ENCODE measurements around the gene UGT1A10. TPM values are rescaled to one million over a fixed set of nuclear protein-coding genes. Genes with fewer than 3 reads are reported as not detected.
"Not testable (repeated sequence)": the region's sequence is repeated elsewhere in the genome, so short reads cannot be mapped to it uniquely, and the experiment has no call there.

UGT1A10 gene
- total RNA-seq, 2 experiments from 2014 or later, result not detected

- Mint-ChIP-seq H3K27me3 (peaks cover 16% of the 10 kb centered on the region), H3K36me3 (no peaks in the 10 kb centered on the region), H3K27ac (no peak within 1 kb of the TSS), H3K9me3 (no peaks in the 10 kb centered on the region), H3K4me1 (no peaks in the 10 kb centered on the region), H3K4me3 (no peak within 1 kb of the TSS)
- no peak for DNase-seq
Measured at GRCh38 chr2:233728723-233729301, 92.6 kb downstream of the UGT1A10 start, which contains the start of gene UGT1A3. TSS of gene UGT1A3 (plus strand) at chr2:233729042. CDS start at chr2:233729127, 85 bp downstream.

GRCh38 chr2:233736868-233737653 is 100.8 kb downstream of the UGT1A10 start:
- not testable (repeated sequence) for H3K9me3 Mint-ChIP-seq, H3K27ac Mint-ChIP-seq, H3K4me1 Mint-ChIP-seq, H3K36me3 Mint-ChIP-seq, DNase-seq, H3K4me3 Mint-ChIP-seq
- peaks cover 16% of the 10 kb centered on the region for H3K27me3 Mint-ChIP-seq

- Mint-ChIP-seq H3K4me1 (no peaks in the 10 kb centered on the region), H3K9me3 (no peaks in the 10 kb centered on the region), H3K27ac (no peak overlapping the region), H3K36me3 (no peaks in the 10 kb centered on the region), H3K4me3 (no peak overlapping the region), H3K27me3 (peaks cover 17% of the 10 kb centered on the region)
- no peak for DNase-seq
Measured at GRCh38 chr2:233740870-233741269, 104.6 kb downstream of the UGT1A10 start.

GRCh38 chr2:233743464-233744259 is 107.4 kb downstream of the UGT1A10 start:
- Mint-ChIP-seq H3K4me3 (no peak overlapping the region), H3K36me3 (no peaks in the 10 kb centered on the region), H3K4me1 (no peaks in the 10 kb centered on the region), H3K9me3 (no peaks in the 10 kb centered on the region), H3K27ac (no peak overlapping the region), H3K27me3 (peaks cover 12% of the 10 kb centered on the region)
- no peak for DNase-seq

- Mint-ChIP-seq H3K4me3 (no peak overlapping the region), H3K36me3 (no peaks in the 10 kb centered on the region), H3K4me1 (no peaks in the 10 kb centered on the region), H3K27me3 (peaks cover 18% of the 10 kb centered on the region), H3K27ac (no peak overlapping the region), H3K9me3 (peaks cover 5% of the 10 kb centered on the region)
- no peak for DNase-seq
Measured at GRCh38 chr2:233745073-233745755, 109.0 kb downstream of the UGT1A10 start.

GRCh38 chr2:233745838-233746237 is 109.6 kb downstream of the UGT1A10 start:
- H3K4me3 Mint-ChIP-seq, H3K9me3 Mint-ChIP-seq, H3K36me3 Mint-ChIP-seq, DNase-seq, H3K4me1 Mint-ChIP-seq, H3K27ac Mint-ChIP-seq: not testable (repeated sequence)
- H3K27me3 Mint-ChIP-seq, result peaks cover 20% of the 10 kb centered on the region

- peaks cover 20% of the 10 kb centered on the region for H3K27me3 Mint-ChIP-seq
- H3K36me3 Mint-ChIP-seq, result no peaks in the 10 kb centered on the region
- H3K27ac Mint-ChIP-seq, result no peak overlapping the region
- H3K9me3 Mint-ChIP-seq, result peaks cover 6% of the 10 kb centered on the region
- H3K4me1 Mint-ChIP-seq, result no peaks in the 10 kb centered on the region
- H3K4me3 Mint-ChIP-seq, result no peak overlapping the region
- DNase-seq, result no peak
Measured at GRCh38 chr2:233746475-233747282, 110.4 kb downstream of the UGT1A10 start.

- H3K36me3 Mint-ChIP-seq, result no peaks in the 10 kb centered on the region
- no peak for DNase-seq
- H3K4me1 Mint-ChIP-seq, result no peaks in the 10 kb centered on the region
- H3K9me3 Mint-ChIP-seq, result peaks cover 6% of the 10 kb centered on the region
- H3K4me3 Mint-ChIP-seq, result no peak overlapping the region
- H3K27me3 Mint-ChIP-seq, result peaks cover 20% of the 10 kb centered on the region
- no peak overlapping the region for H3K27ac Mint-ChIP-seq
Measured at GRCh38 chr2:233747283-233747544, 111.0 kb downstream of the UGT1A10 start.

GRCh38 chr2:233750689-233751088 is 114.4 kb downstream of the UGT1A10 start:
- not testable (repeated sequence) for H3K27ac Mint-ChIP-seq, H3K4me1 Mint-ChIP-seq, DNase-seq, H3K4me3 Mint-ChIP-seq, H3K9me3 Mint-ChIP-seq, H3K36me3 Mint-ChIP-seq
- H3K27me3 Mint-ChIP-seq, result peaks cover 17% of the 10 kb centered on the region

- H3K4me1 Mint-ChIP-seq, H3K27ac Mint-ChIP-seq, H3K9me3 Mint-ChIP-seq, H3K36me3 Mint-ChIP-seq, H3K4me3 Mint-ChIP-seq, DNase-seq: not testable (repeated sequence)
- peaks cover 15% of the 10 kb centered on the region for H3K27me3 Mint-ChIP-seq
Measured at GRCh38 chr2:233751212-233752009, 115.2 kb downstream of the UGT1A10 start.

GRCh38 chr2:233754872-233755611 is 118.8 kb downstream of the UGT1A10 start:
- DNase-seq, result no peak
- H3K27me3 Mint-ChIP-seq, result peaks cover 4% of the 10 kb centered on the region
- no peak overlapping the region for H3K27ac Mint-ChIP-seq
- H3K36me3 Mint-ChIP-seq, result no peaks in the 10 kb centered on the region
- H3K9me3 Mint-ChIP-seq, result peaks cover 4% of the 10 kb centered on the region
- no peaks in the 10 kb centered on the region for H3K4me1 Mint-ChIP-seq
- H3K4me3 Mint-ChIP-seq, result no peak overlapping the region

GRCh38 chr2:233756429-233757081 is 120.3 kb downstream of the UGT1A10 start:
- Mint-ChIP-seq H3K27me3 (no peaks in the 10 kb centered on the region), H3K4me1 (no peaks in the 10 kb centered on the region), H3K36me3 (no peaks in the 10 kb centered on the region), H3K9me3 (peaks cover 1% of the 10 kb centered on the region), H3K4me3 (no peak overlapping the region), H3K27ac (no peak overlapping the region)
- DNase-seq, result no peak

GRCh38 chr2:233758141-233758540 is 121.9 kb downstream of the UGT1A10 start:
- no peak overlapping the region for H3K27ac Mint-ChIP-seq
- H3K9me3 Mint-ChIP-seq, result peaks cover 1% of the 10 kb centered on the region
- DNase-seq, result no peak
- no peaks in the 10 kb centered on the region for H3K4me1 Mint-ChIP-seq
- peaks cover 4% of the 10 kb centered on the region for H3K27me3 Mint-ChIP-seq
- no peak overlapping the region for H3K4me3 Mint-ChIP-seq
- H3K36me3 Mint-ChIP-seq, result no peaks in the 10 kb centered on the region
